HL-60/S4 treated with phorbol 12-myristate 13-acetate at 8.2 ng/mL for 4 days and 3 days (cell line): ENCODE results near the gene FAM217B.
"Not testable (repeated sequence)": the region's sequence is repeated elsewhere in the genome, so short reads cannot be mapped to it uniquely, and the experiment has no call there.

Source experiments
- in situ Hi-C: fragments of 300-500 bp; cut with MboI; formaldehyde crosslinking; loops from 2 replicates; pipeline ENCODE4 v1.15.0; 2022; ENCODE audit warnings: low sequenced_read_pairs

FAM217B gene

GRCh38 chr20:59938221-59938620, 2.0 kb upstream of the FAM217B start:
- in situ Hi-C loops, result no loop called here

GRCh38 chr20:59938696-59939051, 1.5 kb upstream of the FAM217B start:
- in situ Hi-C loops, result no loop called here

GRCh38 chr20:59939052-59939878, 924 bp upstream of the FAM217B start:
- in situ Hi-C loops, result no loop called here

GRCh38 chr20:59939879-59940128, 385 bp upstream of the FAM217B start:
- in situ Hi-C loops, result no loop called here

- in situ Hi-C loops, result no loop called here
Observed at GRCh38 chr20:59940956-59941294, 736 bp downstream of the FAM217B start.

GRCh38 chr20:59942245-59942644, 2.1 kb downstream of the FAM217B start:
- in situ Hi-C loops, result no loop called here

- in situ Hi-C loops, result no loop called here
Observed at GRCh38 chr20:59944726-59945125, 4.5 kb downstream of the FAM217B start.

GRCh38 chr20:59945175-59945574, 5.0 kb downstream of the FAM217B start:
- in situ Hi-C loops, result no loop called here

- in situ Hi-C loops, result no loop called here
Observed at GRCh38 chr20:59945731-59946130, 5.5 kb downstream of the FAM217B start.

GRCh38 chr20:59947376-59947775, 7.2 kb downstream of the FAM217B start:
- in situ Hi-C loops, result no loop called here

GRCh38 chr20:59948212-59948611, 8.0 kb downstream of the FAM217B start:
- in situ Hi-C loops, result no loop called here

GRCh38 chr20:59948828-59949720, 8.9 kb downstream of the FAM217B start:
- in situ Hi-C loops, result no loop called here

- in situ Hi-C loops, result no loop called here
Observed at GRCh38 chr20:59949911-59950310, 9.7 kb downstream of the FAM217B start.

GRCh38 chr20:59954718-59955117, 14.5 kb downstream of the FAM217B start:
- in situ Hi-C loops, result no loop called here

- in situ Hi-C loops, result no loop called here
Observed at GRCh38 chr20:59955131-59955796, 15.1 kb downstream of the FAM217B start.

- in situ Hi-C loops, result not testable (repeated sequence)
Observed at GRCh38 chr20:59957568-59957967, 17.4 kb downstream of the FAM217B start.

GRCh38 chr20:59958123-59958522, 17.9 kb downstream of the FAM217B start, which contains the start of gene CDH26:
Gene CDH26 (plus strand): TSS chr20:59958423. CDS start chr20:59958727, 304 bp downstream.
- in situ Hi-C loops, result no loop called here

- in situ Hi-C loops, result no loop called here
Observed at GRCh38 chr20:59958626-59959025, 18.4 kb downstream of the FAM217B start.

GRCh38 chr20:59961423-59961822, 21.2 kb downstream of the FAM217B start:
- in situ Hi-C loops, result no loop called here

GRCh38 chr20:59962155-59962554, 22.0 kb downstream of the FAM217B start:
- in situ Hi-C loops, result no loop called here

- in situ Hi-C loops, result no loop called here
Observed at GRCh38 chr20:59966428-59966827, 26.2 kb downstream of the FAM217B start.

- in situ Hi-C loops, result no loop called here
Observed at GRCh38 chr20:59971428-59971827, 31.2 kb downstream of the FAM217B start.
